K562 (cell line): ENCODE results near the gene ABHD13. TPM values are rescaled to one million over a fixed set of nuclear protein-coding genes. Genes with fewer than 3 reads are reported as not detected.

Experiments used
- ATAC-seq: fragments of 200-7000 bp; cut with Tn5 transposase; 3 replicates; pipeline ENCODE4 v1.9.1; 2020; ENCODE audit warnings: moderate library complexity
- BruUV-seq: library from RNA; stranded (reverse); fragments of 400-500 nt; replicated peaks from 2 replicates; lab custom pipeline; 2021; lab: Mats Ljungman, UMichigan
- CTCF ChIA-PET: fragments of 300-600 bp; formaldehyde crosslinking; extraction: SDS; loops from one replicate; lab custom pipeline; 2021; ENCODE audit warnings: low intra/inter-chr PET ratio; lab: Yijun Ruan, JAX
- POLR2A ChIA-PET: fragments of 300-600, 350-650 bp; sonication (Branson Sonifier 250); formaldehyde crosslinking; extraction: SDS; loops from one replicate; lab custom pipeline; 2021; ENCODE audit warnings: antibody characterized with exemption, inconsistent platforms; lab: Yijun Ruan, JAX
- DNase-seq, 4 experiments: peaks; one replicate each; pipeline versions ENCODE4 v3.0.0 to v3.0.0-alpha.2; 2011 to 2018; ENCODE audit warnings: low spot score in 3 of 4, mixed read lengths in 3 of 4; ENCODE audit errors: extremely low read depth in 1 of 4
- FAIRE-seq: peaks from 2 replicates; lab custom pipeline; 2011; peaks lifted over from hg19 to GRCh38; lab: Jason Lieb, UNC
- H2AFZ ChIP-seq: 2 replicates; pipeline ENCODE4 v1.6.0; 2011; ENCODE audit warnings: low read depth, low read length, control low read depth, inconsistent platforms
- H3K27ac ChIP-seq: fragments of 200-600 bp; 3 replicates; pipeline ENCODE4 v1.8.0; 2011; ENCODE audit warnings: low read depth, mild to moderate bottlenecking, control low read depth, inconsistent platforms, low read length, moderate library complexity, mixed read lengths; ENCODE audit errors: extremely low read depth
- H3K27me3 ChIP-seq, 2 experiments: fragments of 300-600 bp in 1 of 2; 2 replicates in 1 of 2; 3 replicates in 1 of 2; pipeline versions ENCODE4 v1.6.0 to v1.8.0; 2011; ENCODE audit warnings: inconsistent platforms in 2 of 2, low read length in 2 of 2, mild to moderate bottlenecking in 1 of 2, mixed read lengths in 1 of 2, moderate library complexity in 1 of 2; ENCODE audit not compliant: control insufficient read depth in 2 of 2, insufficient read depth in 2 of 2
- H3K36me3 ChIP-seq: fragments of 300-600 bp; 3 replicates; pipeline ENCODE4 v1.8.0; 2011; ENCODE audit warnings: mild to moderate bottlenecking, low read length, inconsistent platforms; ENCODE audit not compliant: control insufficient read depth, insufficient read depth
- H3K4me1 ChIP-seq, 2 experiments: fragments of 200-600 bp in 1 of 2; replicated peaks in 1 of 2; 2 replicates in 1 of 2; 3 replicates in 1 of 2; pipeline versions ENCODE4 v1.5.1 to v1.8.0; 2011; ENCODE audit warnings: inconsistent platforms in 2 of 2, low read length in 2 of 2, mild to moderate bottlenecking in 1 of 2, mixed read lengths in 1 of 2, moderate library complexity in 1 of 2; ENCODE audit not compliant: control insufficient read depth in 2 of 2, insufficient read depth in 2 of 2
- H3K4me2 ChIP-seq: 2 replicates; pipeline ENCODE4 v1.6.1; 2011; ENCODE audit warnings: low read length, control low read depth, inconsistent platforms, mixed read lengths; ENCODE audit not compliant: insufficient read depth
- H3K4me3 ChIP-seq: fragments of 200-600 bp; sonication (generic), shearing (Covaris generic); 2 replicates; pipeline ENCODE4 v1.5.1; 2016; ENCODE audit warnings: control low read depth, inconsistent platforms
- H3K79me2 ChIP-seq: fragments of 200-600 bp; 3 replicates; pipeline ENCODE4 v1.8.0; 2011; ENCODE audit warnings: low read length, inconsistent platforms; ENCODE audit not compliant: control insufficient read depth, insufficient read depth
- H3K9ac ChIP-seq, 2 experiments: 2 replicates each; pipeline versions ENCODE4 v1.6.0 to v1.6.1; 2011; ENCODE audit warnings: low read depth in 2 of 2, low read length in 2 of 2, control low read depth in 1 of 2, inconsistent platforms in 1 of 2, mild to moderate bottlenecking in 1 of 2, mixed read lengths in 1 of 2; ENCODE audit not compliant: insufficient read depth in 1 of 2
- H3K9me1 ChIP-seq: one replicate; pipeline ENCODE4 v1.6.0; 2011; ENCODE audit warnings: inconsistent platforms, mild to moderate bottlenecking, low read length, moderate library complexity; ENCODE audit not compliant: control insufficient read depth, insufficient read depth
- H3K9me3 ChIP-seq: replicated peaks from 2 replicates; pipeline ENCODE4 v1.5.1; 2011; ENCODE audit warnings: low read depth, low read length, inconsistent platforms; ENCODE audit not compliant: control insufficient read depth, insufficient read depth
- H4K20me1 ChIP-seq: replicated peaks from 2 replicates; pipeline ENCODE4 v1.6.1; 2011; ENCODE audit warnings: low read length, inconsistent platforms, mixed read lengths; ENCODE audit not compliant: control insufficient read depth, insufficient read depth
- MAX ChIP-seq: sonication (generic); formaldehyde crosslinking; IDR thresholded peaks from 2 replicates; pipeline ENCODE4 v1.9.0; 2022; ENCODE audit warnings: mild to moderate bottlenecking, missing genetic modification reagents
- NR2C2 ChIP-seq, 2 experiments: fragments of 200-800 bp in 1 of 2; sonication (Bioruptor generic) in 1 of 2; sonication (generic) in 1 of 2; formaldehyde crosslinking in 1 of 2; IDR thresholded peaks; 2 replicates each; pipeline versions ENCODE4 v1.6.1 to v1.8.0; 2016 to 2022; ENCODE audit warnings: mild to moderate bottlenecking in 1 of 2, missing compliant biosample characterization in 1 of 2, missing genetic modification characterization in 1 of 2, missing genetic modification reagents in 1 of 2
- POLR3A ChIP-seq: IDR thresholded peaks from 2 replicates; pipeline ENCODE4 v1.6.1; 2011; ENCODE audit warnings: borderline replicate concordance, mild to moderate bottlenecking, moderate library complexity; ENCODE audit not compliant: insufficient read length, insufficient read depth; ENCODE audit errors: extremely low read depth
- RFX1 ChIP-seq: fragments of 450-650 bp; IDR thresholded peaks from 2 replicates; pipeline ENCODE4 v1.6.1; 2016; ENCODE audit warnings: mild to moderate bottlenecking, moderate library complexity
- RHOXF2B ChIP-seq: fragments of 250-450 bp; sonication (Bioruptor Pico); conservative IDR thresholded peaks from 2 replicates; pipeline ENCODE4 v1.5.1; 2021
- STAT5A ChIP-seq: IDR thresholded peaks from 2 replicates; pipeline ENCODE4 v1.6.1; 2012; ENCODE audit warnings: low read length, inconsistent platforms, borderline replicate concordance
- ZFP30 ChIP-seq: fragments of 250-450 bp; sonication (Bioruptor Pico); IDR thresholded peaks from 2 replicates; pipeline ENCODE4 v1.8.0; 2022; ENCODE audit warnings: moderate library complexity, mild to moderate bottlenecking, inconsistent platforms, borderline replicate concordance
- ZNF263 ChIP-seq: sonication (generic); formaldehyde crosslinking; IDR thresholded peaks from 2 replicates; pipeline ENCODE4 v1.8.0; 2022; ENCODE audit warnings: mild to moderate bottlenecking, missing genetic modification reagents, borderline replicate concordance
- WGBS: fragments of 100-300 bp; shearing (Covaris generic); methylation state at CpG from one replicate; pipeline ENCODE4 v1.1.6; 2016; ENCODE audit warnings: low coverage, mixed read lengths; ENCODE audit not compliant: insufficient coverage; ENCODE audit errors: missing lambda C conversion rate; 5-methylcytosine and 5-hydroxymethylcytosine counted together
- in situ Hi-C: fragments of 300-500 bp; cut with MboI; formaldehyde crosslinking; loops from 4 replicates; pipeline ENCODE4 v1.15.0; 2018; ENCODE audit warnings: inconsistent platforms, mixed read lengths
- intact Hi-C: fragments of 100-400 bp; cut with micrococcal nuclease; formaldehyde crosslinking; loops from 2 replicates; pipeline ENCODE4 v1.14.2; 2022
- polyA plus RNA-seq, 8 experiments: library from polyadenylated mRNA; depleted of rRNA in 4 of 8; stranded (reverse) in 5 of 8; unstranded in 3 of 8; fragments of >200 nt; fragmentation: Nextera tagmentation in 2 of 8; fragmentation: Illumina TruSeq in 1 of 8; extraction: Ambion mirVana in 2 of 8; extraction: Trizol in 1 of 8; gene quantifications; 2 replicates each; pipeline versions ENCODE4 v1.2.1 to v1.2.3, GENCODE V29; 2011 to 2014; ENCODE audit warnings: inconsistent platforms in 1 of 8, missing spikeins in 1 of 8
- total RNA-seq, 7 experiments: library from RNA; depleted of rRNA in 6 of 7; stranded (reverse); fragments of >200 nt in 6 of 7; fragmentation: Illumina TruSeq in 2 of 7; extraction: Trizol in 2 of 7; gene quantifications; 2 replicates each; pipeline versions ENCODE4 v1.2.1 to v1.2.3, GENCODE V29; 2011 to 2021; ENCODE audit warnings: low replicate concordance in 1 of 7

The ABHD13 gene
- total and polyA plus RNA-seq, 9 of the 15 experiments (the other 6 are each of a cell fraction or from before 2014, with no cell fraction given), result 1.7 to 7.0 (median 4.1) TPM

- DNase-seq, result peak in 1 of 4 experiments; percentile 30
- H3K4me3 ChIP-seq, result no peak overlapping the region
- peaks cover 79% of the 10 kb centered on the region for H3K79me2 ChIP-seq
- no peak overlapping the region for H3K27ac ChIP-seq
- no peak overlapping the region for H3K9ac ChIP-seq
- H2AFZ ChIP-seq, result no peak overlapping the region
- no peaks in the 10 kb centered on the region for H3K27me3 ChIP-seq
- no peaks in the 10 kb centered on the region for H3K9me1 ChIP-seq
- CTCF ChIA-PET, result no interaction called here
- no peaks in the 10 kb centered on the region; the same call in 1 of the 2 replicates for H4K20me1 ChIP-seq
- in situ Hi-C loops (no loop called here), intact Hi-C loops (loop anchor here (5.0 to 10.0 kb wide), 5 partner anchors 51 to 671 kb away; no protein-coding TSS in a partner anchor)
- no TSS peak for BruUV-seq
- no peak overlapping the region; the same call in 1 of the 2 replicates for H3K4me2 ChIP-seq
- WGBS, result 0% methylated on average over 1 of the region's 1 CpG
- no peaks in the 10 kb centered on the region for H3K9me3 ChIP-seq
- no peak for FAIRE-seq
- H3K36me3 ChIP-seq, result peaks cover 21% of the 10 kb centered on the region; the same call in 2 of the 3 replicates
- ATAC-seq, result peak; percentile 77
- TF ChIP-seq RFX1 (peak; percentile 76), NR2C2 (CRISPR knock-in tag; IDR thresholded peaks at IDR 0.05) (no peak), NR2C2 (tag; IDR thresholded peaks at IDR 0.05) (no peak), MAX (no peak), ZFP30 (no peak), ZNF263 (CRISPR knock-in tag) (no peak), STAT5A (no peak), RHOXF2B (no peak), POLR3A (no peak)
- POLR2A ChIA-PET, result no interaction called here
- H3K4me1 ChIP-seq, result peaks cover 0 to 4% of the 10 kb centered on the region in 2 experiments; a peak in 2 of 5 replicates
These were observed 8.0 kb downstream of the ABHD13 start for GRCh38 chr13:108226184-108226583.
